T-helper 17 cell (primary cell): ENCODE measurements around the gene PARD3. TPM values are rescaled to one million over a fixed set of nuclear protein-coding genes. Genes with fewer than 3 reads are reported as not detected.

ENCODE experiments used
- ATAC-seq: fragments of 150-1000 bp; cut with Tn5 transposase; 2 replicates; pipeline ENCODE4 v1.10.0; 2021; ENCODE audit warnings: mild to moderate bottlenecking, moderate library complexity
- DNase-seq, 3 donors: peaks; one replicate each; pipeline versions ENCODE4 v3.0.0 to v3.0.0-alpha.2; 2020 to 2021
- H3K9me3 ChIP-seq: one replicate; pipeline ENCODE4 v1.7.0; 2013; ENCODE audit warnings: low read length, mild to moderate bottlenecking; ENCODE audit not compliant: control insufficient read depth, poor library complexity, severe bottlenecking
- H3K27ac Mint-ChIP-seq: one replicate; pipeline ENCODE4 v1.8.0; 2022; ENCODE audit warnings: mild to moderate bottlenecking, moderate library complexity, mixed read lengths
- H3K27me3 Mint-ChIP-seq: one replicate; pipeline ENCODE4 v1.8.0; 2022; ENCODE audit warnings: mixed read lengths
- H3K36me3 Mint-ChIP-seq: one replicate; pipeline ENCODE4 v1.8.0; 2022; ENCODE audit warnings: low read depth, mixed read lengths
- H3K4me1 Mint-ChIP-seq: one replicate; pipeline ENCODE4 v1.8.0; 2022; ENCODE audit warnings: mild to moderate bottlenecking, mixed read lengths
- H3K4me3 Mint-ChIP-seq: one replicate; pipeline ENCODE4 v1.8.0; 2022; ENCODE audit warnings: mild to moderate bottlenecking, moderate library complexity, mixed read lengths
- total RNA-seq, 4 donors: library from RNA in 2 of 4; stranded (reverse) in 2 of 4; gene quantifications; one replicate each; pipeline ENCODE4 v1.2.3 and lab custom pipeline; 2022 to 2026

The PARD3 gene
- total RNA-seq, 2 donors from 2014 or later = 0.32 to 8.2 TPM

DNA sequence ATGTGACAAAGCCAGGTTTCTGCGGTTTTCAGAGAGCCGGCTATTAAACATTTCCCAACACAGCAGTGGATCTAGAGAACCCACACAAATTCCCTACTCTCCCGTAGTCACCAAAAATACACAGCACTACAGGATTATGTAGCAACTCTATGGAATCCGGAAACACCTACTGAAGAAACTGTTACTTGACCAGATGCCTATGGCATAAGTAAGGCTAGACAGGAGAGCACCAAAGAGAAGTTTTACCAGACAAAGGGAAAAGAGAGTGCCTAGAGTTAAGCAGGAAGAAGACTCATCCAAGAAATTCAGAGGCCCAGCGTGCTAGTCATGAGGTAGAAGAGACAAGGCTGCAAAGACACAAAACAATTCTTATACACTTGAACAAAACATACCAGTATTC, 321.1 kb downstream of the PARD3 start:
- H3K4me3 Mint-ChIP-seq = no peak overlapping the region
- no peak for DNase-seq
- H3K27ac Mint-ChIP-seq = no peak overlapping the region
- H3K27me3 Mint-ChIP-seq = no peaks in the 10 kb centered on the region
- no peaks in the 10 kb centered on the region for H3K4me1 Mint-ChIP-seq
- H3K36me3 Mint-ChIP-seq = no peaks in the 10 kb centered on the region
- no peaks in the 10 kb centered on the region for H3K9me3 ChIP-seq
- ATAC-seq = no peak

DNA sequence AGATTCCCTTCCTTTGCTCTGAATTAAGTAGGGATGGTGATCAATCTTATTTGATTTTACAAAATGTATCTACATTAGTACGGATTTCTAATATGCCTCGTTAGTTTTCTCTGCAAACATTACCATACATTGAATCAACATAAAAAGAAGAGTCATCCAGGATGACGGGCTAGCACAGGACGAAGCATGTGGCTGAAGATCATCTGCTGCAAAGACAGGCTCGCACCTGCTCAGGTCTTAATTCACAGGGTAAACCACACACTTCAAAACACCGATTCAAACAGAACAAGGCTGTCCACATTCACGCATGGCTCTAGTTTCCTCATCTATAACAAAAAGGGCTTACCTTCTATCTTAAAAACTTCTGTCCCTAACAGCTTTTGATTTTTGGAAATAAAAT, 323.0 kb downstream of the PARD3 start:
- H3K27ac Mint-ChIP-seq = no peak overlapping the region
- H3K9me3 ChIP-seq = no peaks in the 10 kb centered on the region
- no peaks in the 10 kb centered on the region for H3K27me3 Mint-ChIP-seq
- no peak for DNase-seq
- no peaks in the 10 kb centered on the region for H3K4me1 Mint-ChIP-seq
- H3K36me3 Mint-ChIP-seq = no peaks in the 10 kb centered on the region
- no peak for ATAC-seq
- no peak overlapping the region for H3K4me3 Mint-ChIP-seq

DNA sequence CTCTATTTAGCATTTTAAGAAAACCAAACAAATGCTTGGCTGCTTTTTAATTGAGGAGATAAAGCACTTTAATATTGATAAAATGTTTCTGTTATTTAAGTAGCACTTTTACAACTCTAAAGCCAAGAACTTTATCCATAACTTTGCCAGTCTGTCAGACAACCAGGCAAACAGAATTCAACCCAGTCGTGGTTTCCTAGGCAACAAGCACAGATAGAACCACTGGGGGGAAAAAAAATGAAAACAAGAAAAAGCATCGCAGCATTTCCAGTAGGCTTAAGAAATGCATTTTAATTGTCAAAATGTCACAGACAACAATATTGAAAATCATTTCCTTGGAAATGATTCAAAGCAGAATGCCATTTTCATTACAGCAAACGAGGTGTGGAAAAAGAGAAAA, 323.4 kb downstream of the PARD3 start:
- Mint-ChIP-seq H3K4me3 (no peak overlapping the region), H3K36me3 (no peaks in the 10 kb centered on the region), H3K4me1 (no peaks in the 10 kb centered on the region), H3K27ac (no peak overlapping the region), H3K27me3 (no peaks in the 10 kb centered on the region)
- DNase-seq = no peak
- H3K9me3 ChIP-seq = no peaks in the 10 kb centered on the region
- ATAC-seq = no peak

DNA sequence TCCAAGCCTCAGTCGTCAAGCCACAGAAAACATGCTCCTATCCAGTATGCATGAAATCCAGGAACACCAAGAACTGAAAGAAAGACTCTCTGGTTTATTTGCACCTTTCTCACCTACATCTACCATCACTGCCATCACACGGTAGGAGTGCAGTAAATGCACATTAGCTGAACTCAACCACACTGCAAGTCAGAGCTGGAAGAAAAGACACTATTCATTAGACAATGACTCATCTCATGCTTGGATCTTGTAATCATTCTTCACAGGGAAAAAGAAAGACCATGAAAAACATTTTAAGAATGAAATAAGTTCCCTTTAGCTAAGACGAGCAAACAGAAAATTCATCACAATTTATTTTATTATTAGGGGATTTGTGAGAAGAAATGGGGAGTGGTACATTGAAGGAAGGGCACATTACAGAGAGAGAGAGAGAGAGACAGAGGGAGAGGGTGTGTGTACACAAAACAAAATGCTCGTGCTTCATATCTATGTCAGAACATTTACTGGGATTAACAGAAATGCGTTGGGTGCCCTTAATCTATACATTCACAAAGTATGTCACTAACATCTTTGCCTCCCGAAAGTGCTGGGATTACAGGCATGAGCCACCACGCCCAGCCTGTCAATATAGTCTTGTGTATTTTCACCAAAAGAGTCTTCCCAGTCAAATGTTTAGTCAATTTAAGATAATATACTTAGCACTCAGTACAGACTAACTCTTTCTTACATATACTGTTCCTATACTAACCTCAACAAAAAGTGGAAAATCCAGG, 324.9 kb downstream of the PARD3 start:
- no peak overlapping the region for H3K27ac Mint-ChIP-seq
- H3K36me3 Mint-ChIP-seq = no peaks in the 10 kb centered on the region
- DNase-seq (no peak), ATAC-seq (no peak)
- H3K4me3 Mint-ChIP-seq = no peak overlapping the region
- no peaks in the 10 kb centered on the region for H3K4me1 Mint-ChIP-seq
- no peaks in the 10 kb centered on the region for H3K9me3 ChIP-seq
- no peaks in the 10 kb centered on the region for H3K27me3 Mint-ChIP-seq

DNA sequence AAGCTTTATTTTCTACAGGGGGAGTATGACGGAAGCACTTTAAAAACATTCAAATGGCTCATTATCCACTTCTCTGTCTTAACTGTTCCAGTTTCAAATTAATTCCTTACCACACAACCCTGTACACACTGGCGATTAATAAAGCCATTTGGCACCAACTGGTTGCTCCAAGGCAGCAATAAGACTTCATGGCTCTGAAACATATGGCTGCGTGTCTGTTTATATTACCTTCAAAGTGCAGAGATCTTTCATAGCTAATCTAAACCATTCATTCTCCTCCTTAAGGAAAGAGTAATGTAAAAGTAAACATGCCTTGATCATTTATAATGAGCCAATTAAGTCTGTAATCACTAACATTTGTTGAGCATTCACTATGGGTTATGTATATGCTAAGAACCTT, 325.7 kb downstream of the PARD3 start:
- Mint-ChIP-seq H3K36me3 (no peaks in the 10 kb centered on the region), H3K4me3 (no peak overlapping the region), H3K27me3 (peaks cover 7% of the 10 kb centered on the region), H3K4me1 (no peaks in the 10 kb centered on the region), H3K27ac (no peak overlapping the region)
- no peaks in the 10 kb centered on the region for H3K9me3 ChIP-seq
- ATAC-seq = no peak
- no peak for DNase-seq

DNA sequence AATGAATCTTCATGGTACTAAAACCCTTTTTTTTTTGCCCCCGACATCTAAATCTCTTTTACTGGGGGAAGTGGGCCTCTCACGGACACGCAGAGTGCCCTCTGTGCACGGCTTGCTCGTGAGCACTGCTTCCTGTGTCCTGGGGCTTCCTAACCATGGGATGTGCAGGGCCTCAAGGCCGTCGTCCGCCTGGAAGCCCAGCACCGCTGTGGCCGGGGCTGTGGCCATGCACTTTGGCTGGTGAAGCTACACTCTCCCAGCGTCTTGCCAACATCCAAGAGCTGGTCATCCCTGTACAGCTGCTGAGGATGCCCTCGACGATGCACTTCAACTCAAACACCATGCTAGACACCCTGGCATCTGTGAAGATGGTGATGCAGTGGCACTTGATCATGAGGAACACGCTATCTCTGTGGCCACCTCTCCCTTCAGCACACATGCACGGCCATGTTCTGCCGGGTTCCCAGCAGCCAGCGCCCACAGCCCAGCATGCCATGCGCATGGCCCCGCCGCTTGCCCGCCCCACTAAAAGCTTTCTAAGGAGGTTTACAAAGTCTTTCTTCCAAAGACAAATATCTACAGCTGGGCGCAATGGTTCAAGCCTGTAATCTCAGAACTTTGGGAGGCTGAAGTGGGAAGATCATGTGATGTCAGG, 326.5 kb downstream of the PARD3 start:
- no peak overlapping the region for H3K4me3 Mint-ChIP-seq
- H3K27me3 Mint-ChIP-seq = peaks cover 10% of the 10 kb centered on the region
- no peaks in the 10 kb centered on the region for H3K36me3 Mint-ChIP-seq
- DNase-seq = no peak
- no peaks in the 10 kb centered on the region for H3K4me1 Mint-ChIP-seq
- H3K27ac Mint-ChIP-seq = no peak overlapping the region
- H3K9me3 ChIP-seq = no peaks in the 10 kb centered on the region
- no peak for ATAC-seq

DNA sequence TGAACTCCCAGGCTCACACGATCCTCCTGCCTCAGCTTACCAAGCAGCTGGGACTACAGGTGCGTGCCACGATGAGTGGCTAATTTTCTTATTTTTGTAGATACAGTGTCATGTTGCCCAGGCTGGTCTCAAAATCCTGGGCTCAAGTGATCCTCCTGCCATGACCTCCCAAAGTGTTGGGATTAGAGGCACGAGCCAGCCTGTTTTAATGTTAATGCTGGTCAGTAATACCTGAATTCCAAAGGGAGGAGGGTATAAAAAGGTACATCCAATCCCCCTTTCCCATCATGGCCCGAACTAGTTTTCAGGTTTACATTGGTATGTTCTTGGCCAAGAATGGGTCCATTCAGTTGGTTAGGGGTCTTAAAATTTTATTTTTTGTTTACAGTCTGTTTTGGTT, 329.1 kb downstream of the PARD3 start:
- no peaks in the 10 kb centered on the region for H3K9me3 ChIP-seq
- no peak overlapping the region for H3K27ac Mint-ChIP-seq
- no peak for ATAC-seq
- no peak for DNase-seq
- H3K36me3 Mint-ChIP-seq = no peaks in the 10 kb centered on the region
- H3K4me1 Mint-ChIP-seq = no peaks in the 10 kb centered on the region
- peaks cover 15% of the 10 kb centered on the region for H3K27me3 Mint-ChIP-seq
- no peak overlapping the region for H3K4me3 Mint-ChIP-seq

DNA sequence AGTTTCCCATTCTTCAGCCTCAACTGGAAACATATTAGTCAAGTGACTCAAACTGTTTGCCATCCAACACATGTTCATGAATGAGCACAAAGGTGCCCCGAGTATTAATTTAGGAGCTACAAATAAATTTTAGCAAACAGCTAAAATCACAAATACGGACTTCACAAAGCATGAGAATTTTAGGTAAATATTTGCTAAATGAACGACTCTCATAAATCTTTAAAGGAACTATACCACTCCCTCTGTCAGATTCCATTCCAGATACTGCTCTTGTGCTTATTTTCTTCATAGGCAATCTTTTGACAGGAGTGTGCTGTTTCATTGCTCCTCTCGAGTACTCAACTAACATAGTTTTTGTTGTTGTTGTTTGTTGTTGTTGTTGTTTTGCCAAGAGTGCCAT, 330.9 kb downstream of the PARD3 start:
- Mint-ChIP-seq H3K4me3 (no peak overlapping the region), H3K4me1 (no peaks in the 10 kb centered on the region)
- ATAC-seq = no peak

DNA sequence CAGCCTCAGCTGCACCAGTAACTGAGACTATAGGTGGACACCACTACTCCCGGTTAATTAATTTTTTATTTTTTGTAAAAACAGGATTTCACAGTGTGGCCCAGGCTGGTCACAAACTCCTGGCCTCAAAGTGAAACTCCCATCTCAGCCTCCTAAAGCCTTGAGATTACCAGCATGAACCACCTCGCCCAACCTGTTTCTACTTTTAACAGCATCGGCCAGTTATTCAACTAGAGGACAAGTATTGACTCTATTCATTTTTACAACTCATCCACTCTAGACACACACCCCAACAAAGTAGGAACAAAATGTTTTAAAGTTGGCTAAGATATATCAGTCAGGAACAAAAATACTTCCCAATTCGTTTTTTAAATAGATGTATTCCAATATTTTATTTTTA, 334.8 kb downstream of the PARD3 start:
- DNase-seq (no peak), ATAC-seq (no peak)
- Mint-ChIP-seq H3K4me1 (peaks cover 2% of the 10 kb centered on the region), H3K4me3 (no peak overlapping the region), H3K27ac (no peak overlapping the region), H3K36me3 (no peaks in the 10 kb centered on the region), H3K27me3 (peaks cover 15% of the 10 kb centered on the region)
- H3K9me3 ChIP-seq = no peaks in the 10 kb centered on the region

More for the DNA sequence above, 330.9 kb downstream of the PARD3 start:
- no peaks in the 10 kb centered on the region for H3K9me3 ChIP-seq
- H3K27ac Mint-ChIP-seq = no peak overlapping the region
- DNase-seq = no peak
- peaks cover 15% of the 10 kb centered on the region for H3K27me3 Mint-ChIP-seq
- H3K36me3 Mint-ChIP-seq = no peaks in the 10 kb centered on the region

DNA sequence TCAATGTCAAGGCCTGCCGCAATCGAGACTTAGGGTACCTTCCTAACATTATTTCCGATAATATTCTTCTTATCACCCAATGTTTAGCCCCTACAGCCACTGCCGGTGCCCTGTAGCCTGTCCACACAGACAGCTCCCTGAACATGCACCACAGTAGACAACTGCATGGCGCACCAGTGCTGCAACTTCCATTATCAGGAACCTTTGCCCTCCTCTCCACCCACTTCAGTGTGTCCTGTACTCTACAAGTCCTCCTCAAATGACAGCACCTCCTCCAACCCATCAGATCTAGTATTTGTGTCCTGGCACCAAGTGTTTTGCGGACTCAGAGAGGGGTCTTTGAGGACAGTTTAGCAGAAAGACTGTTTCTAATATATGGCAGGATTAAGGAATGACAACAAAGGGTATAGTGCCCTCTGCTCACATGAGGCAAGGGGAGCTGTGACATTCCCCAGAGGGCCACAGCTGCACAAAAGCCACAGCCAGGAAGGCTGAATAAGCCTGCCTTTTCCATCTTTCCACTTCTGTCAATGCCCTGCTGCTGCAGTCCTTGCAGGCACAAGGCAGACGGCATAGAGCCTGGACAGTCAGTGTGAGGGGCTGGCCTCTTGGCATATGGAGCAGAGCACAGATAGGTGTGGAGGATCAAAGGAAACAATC, 335.4 kb downstream of the PARD3 start:
- Mint-ChIP-seq H3K36me3 (no peaks in the 10 kb centered on the region), H3K27me3 (peaks cover 10% of the 10 kb centered on the region), H3K4me3 (no peak overlapping the region), H3K4me1 (peaks cover 2% of the 10 kb centered on the region), H3K27ac (no peak overlapping the region)
- ATAC-seq (no peak), DNase-seq (no peak)
- H3K9me3 ChIP-seq = no peaks in the 10 kb centered on the region

DNA sequence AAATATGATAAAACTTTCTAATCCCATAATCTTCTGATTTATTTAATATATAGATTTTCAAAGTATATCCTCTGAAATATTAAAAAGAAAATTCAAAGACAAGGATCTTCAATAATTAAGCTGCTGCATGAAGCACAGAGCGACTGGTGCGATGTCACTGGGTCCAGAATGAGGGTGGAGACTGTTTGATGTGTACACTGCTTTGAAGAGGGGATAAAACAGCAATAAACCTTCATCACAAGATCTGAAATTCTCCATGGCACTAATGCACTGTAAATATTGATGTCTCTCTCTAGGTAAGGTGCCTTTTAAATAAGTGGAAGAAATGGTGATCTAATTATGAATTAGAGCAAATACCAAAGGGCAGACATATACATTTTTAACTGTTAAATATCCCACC, 337.8 kb downstream of the PARD3 start:
- ATAC-seq = no peak

DNA sequence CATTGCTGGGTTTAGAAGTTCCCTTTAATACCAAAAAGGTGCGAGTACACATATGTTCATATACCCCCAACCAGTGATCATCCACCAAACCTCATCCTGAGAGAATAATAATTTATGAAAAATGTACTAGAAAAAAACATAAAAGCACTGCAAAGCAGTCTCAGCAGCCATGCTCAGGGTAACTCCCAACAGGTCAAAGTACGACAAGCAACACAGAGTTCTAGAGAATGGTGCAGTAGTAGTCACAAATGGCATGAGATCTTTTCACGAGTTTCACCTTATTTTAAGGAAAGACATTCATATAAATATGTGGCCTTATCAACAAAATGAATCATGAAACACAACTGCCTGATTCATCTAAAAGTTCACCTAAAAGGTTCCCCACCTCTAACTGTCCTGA, 338.5 kb downstream of the PARD3 start:
- Mint-ChIP-seq H3K4me3 (no peak overlapping the region), H3K4me1 (peaks cover 2% of the 10 kb centered on the region), H3K27me3 (peaks cover 5% of the 10 kb centered on the region), H3K27ac (no peak overlapping the region), H3K36me3 (no peaks in the 10 kb centered on the region)
- DNase-seq (no peak), ATAC-seq (no peak)
- H3K9me3 ChIP-seq = no peaks in the 10 kb centered on the region

More for the DNA sequence above, 337.8 kb downstream of the PARD3 start:
- Mint-ChIP-seq H3K4me1 (peaks cover 2% of the 10 kb centered on the region), H3K27me3 (peaks cover 5% of the 10 kb centered on the region), H3K27ac (no peak overlapping the region), H3K36me3 (no peaks in the 10 kb centered on the region), H3K4me3 (no peak overlapping the region)
- DNase-seq = no peak
- no peaks in the 10 kb centered on the region for H3K9me3 ChIP-seq

DNA sequence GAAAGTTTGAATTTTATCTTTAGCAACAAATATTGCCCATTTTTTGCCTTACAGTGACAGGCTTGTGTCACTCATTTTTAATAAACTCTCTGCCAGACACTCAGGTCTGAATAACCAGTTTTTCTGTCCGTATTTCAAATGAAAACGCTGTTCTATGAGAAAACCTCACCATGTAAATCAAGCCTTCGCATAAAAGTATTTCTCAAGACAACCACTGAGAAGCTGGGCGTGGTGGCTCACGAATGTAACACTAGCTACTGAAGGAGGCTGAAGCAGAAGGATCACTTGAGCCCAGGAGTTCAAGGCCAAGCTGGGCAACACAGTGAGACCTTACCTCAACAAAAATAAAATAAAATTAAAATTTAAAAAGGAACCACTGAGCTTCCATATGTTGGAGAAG, 339.3 kb downstream of the PARD3 start:
- H3K4me1 Mint-ChIP-seq = peaks cover 2% of the 10 kb centered on the region

More for the DNA sequence above, 339.3 kb downstream of the PARD3 start:
- no peak overlapping the region for H3K4me3 Mint-ChIP-seq
- no peak overlapping the region for H3K27ac Mint-ChIP-seq
- no peak for DNase-seq
- H3K27me3 Mint-ChIP-seq = no peaks in the 10 kb centered on the region
- no peaks in the 10 kb centered on the region for H3K9me3 ChIP-seq
- no peak for ATAC-seq
- no peaks in the 10 kb centered on the region for H3K36me3 Mint-ChIP-seq
